ENCODE results near the gene PRADC1. TPM values are rescaled to one million over a fixed set of nuclear protein-coding genes. Genes with fewer than 3 reads are reported as not detected.

PRADC1 gene
- total and polyA plus RNA-seq, 4 donors: 12.1 to 41.4 (median 30.6) TPM

GRCh38 chr2:73252238-73253027 lies 19.4 kb upstream of the PRADC1 start:
- WGBS: 95% methylated on average over 17 of the region's 17 CpGs
- no peak for DNase-seq (ENCODE audit: low spot score)
- H3K4me1 ChIP-seq (ENCODE audit: control insufficient read depth in 4 of 4, insufficient read depth in 4 of 4, low read length in 3 of 4): no peaks in the 10 kb centered on the region
- no peaks in the 10 kb centered on the region for H3K27me3 ChIP-seq (ENCODE audit: control insufficient read depth in 4 of 4, insufficient read depth in 4 of 4, low read length in 3 of 4)
- H3K9ac ChIP-seq (ENCODE audit: low read depth in 1 of 2, low read length in 2 of 2): no peak overlapping the region
- TF ChIP-seq ZBTB33 (IDR thresholded peaks at IDR 0.05) (no peak), HNF4A (conservative IDR thresholded peaks at IDR 0.05) (no peak), YY1 (IDR thresholded peaks at IDR 0.05) (no peak), FOXA2 (IDR thresholded peaks at IDR 0.05) (no peak), TAF1 (conservative IDR thresholded peaks at IDR 0.05) (no peak), JUND (IDR thresholded peaks at IDR 0.05) (no peak), EGR1 (IDR thresholded peaks at IDR 0.05; ENCODE audit: low read depth in 2 of 2) (no peak), RAD21 (IDR thresholded peaks at IDR 0.05) (no peak), REST (IDR thresholded peaks at IDR 0.05) (no peak), RXRA (IDR thresholded peaks at IDR 0.05) (no peak), MAX (IDR thresholded peaks at IDR 0.05) (no peak), GABPA (IDR thresholded peaks at IDR 0.05 in 1 of 2, conservative IDR thresholded peaks at IDR 0.05 in 1 of 2) (no peak), FOXA1 (IDR thresholded peaks at IDR 0.05) (no peak), HNF4G (IDR thresholded peaks at IDR 0.05) (no peak), SP1 (IDR thresholded peaks at IDR 0.05) (no peak), CTCF (IDR thresholded peaks at IDR 0.05; ENCODE audit: low read depth, low read length, missing input control) (no peak), ATF3 (IDR thresholded peaks at IDR 0.05) (no peak), NR2F2 (IDR thresholded peaks at IDR 0.05) (no peak)
- H3K27ac ChIP-seq (ENCODE audit: low read depth in 1 of 2, low read length in 2 of 2): no peak overlapping the region
- H3K9me3 ChIP-seq (ENCODE audit: control insufficient read depth in 4 of 4, low read length in 3 of 4): no peaks in the 10 kb centered on the region
- no peak overlapping the region for H3K4me3 ChIP-seq (ENCODE audit: low read depth in 1 of 3, low read length in 3 of 3)
- H3K36me3 ChIP-seq (ENCODE audit: control insufficient read depth in 4 of 4, insufficient read depth in 3 of 4, low read depth in 1 of 4, low read length in 3 of 4): peaks cover 11 to 67% (median 47%) of the 10 kb centered on the region in 4 donors

All from liver (tissue), 9 donors.